Stimulated activated CD4-positive, alpha-beta T cell treated with anti-CD3 and anti-CD28 coated beads, TNF-alpha, amount 100 ng/mL, for 1 hour (primary cell): ENCODE measurements around the gene MIA2.
A peak's percentile ranks its signal among the peaks of the same experiment; 100 is the strongest.
"Not testable (repeated sequence)": the region's sequence is repeated elsewhere in the genome, so short reads cannot be mapped to it uniquely, and the experiment has no call there.

ENCODE experiments used
- DNase-seq, 3 donors: peaks; one replicate each; pipeline ENCODE4 v3.0.0-alpha.2; 2020; ENCODE audit warnings: low read depth in 3 of 3, low spot score in 1 of 3

The MIA2 gene, protein sequence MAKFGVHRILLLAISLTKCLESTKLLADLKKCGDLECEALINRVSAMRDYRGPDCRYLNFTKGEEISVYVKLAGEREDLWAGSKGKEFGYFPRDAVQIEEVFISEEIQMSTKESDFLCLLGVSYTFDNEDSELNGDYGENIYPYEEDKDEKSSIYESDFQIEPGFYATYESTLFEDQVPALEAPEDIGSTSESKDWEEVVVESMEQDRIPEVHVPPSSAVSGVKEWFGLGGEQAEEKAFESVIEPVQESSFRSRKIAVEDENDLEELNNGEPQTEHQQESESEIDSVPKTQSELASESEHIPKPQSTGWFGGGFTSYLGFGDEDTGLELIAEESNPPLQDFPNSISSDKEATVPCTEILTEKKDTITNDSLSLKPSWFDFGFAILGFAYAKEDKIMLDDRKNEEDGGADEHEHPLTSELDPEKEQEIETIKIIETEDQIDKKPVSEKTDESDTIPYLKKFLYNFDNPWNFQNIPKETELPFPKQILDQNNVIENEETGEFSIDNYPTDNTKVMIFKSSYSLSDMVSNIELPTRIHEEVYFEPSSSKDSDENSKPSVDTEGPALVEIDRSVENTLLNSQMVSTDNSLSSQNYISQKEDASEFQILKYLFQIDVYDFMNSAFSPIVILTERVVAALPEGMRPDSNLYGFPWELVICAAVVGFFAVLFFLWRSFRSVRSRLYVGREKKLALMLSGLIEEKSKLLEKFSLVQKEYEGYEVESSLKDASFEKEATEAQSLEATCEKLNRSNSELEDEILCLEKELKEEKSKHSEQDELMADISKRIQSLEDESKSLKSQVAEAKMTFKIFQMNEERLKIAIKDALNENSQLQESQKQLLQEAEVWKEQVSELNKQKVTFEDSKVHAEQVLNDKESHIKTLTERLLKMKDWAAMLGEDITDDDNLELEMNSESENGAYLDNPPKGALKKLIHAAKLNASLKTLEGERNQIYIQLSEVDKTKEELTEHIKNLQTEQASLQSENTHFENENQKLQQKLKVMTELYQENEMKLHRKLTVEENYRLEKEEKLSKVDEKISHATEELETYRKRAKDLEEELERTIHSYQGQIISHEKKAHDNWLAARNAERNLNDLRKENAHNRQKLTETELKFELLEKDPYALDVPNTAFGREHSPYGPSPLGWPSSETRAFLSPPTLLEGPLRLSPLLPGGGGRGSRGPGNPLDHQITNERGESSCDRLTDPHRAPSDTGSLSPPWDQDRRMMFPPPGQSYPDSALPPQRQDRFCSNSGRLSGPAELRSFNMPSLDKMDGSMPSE (N-terminal part only)

GRCh38 chr14:39233680-39234326 is at the start of gene MIA2:
TSS of gene MIA2 (plus strand) at chr14:39233915. CDS start at chr14:39234115, 200 bp downstream.
- DNase-seq: no peak

GRCh38 chr14:39184628-39185255 is 49.0 kb upstream of the MIA2 start:
- DNase-seq: no peak

- no peak for DNase-seq
These were observed 48.3 kb upstream of the MIA2 start for GRCh38 chr14:39185256-39186049.

DNA sequence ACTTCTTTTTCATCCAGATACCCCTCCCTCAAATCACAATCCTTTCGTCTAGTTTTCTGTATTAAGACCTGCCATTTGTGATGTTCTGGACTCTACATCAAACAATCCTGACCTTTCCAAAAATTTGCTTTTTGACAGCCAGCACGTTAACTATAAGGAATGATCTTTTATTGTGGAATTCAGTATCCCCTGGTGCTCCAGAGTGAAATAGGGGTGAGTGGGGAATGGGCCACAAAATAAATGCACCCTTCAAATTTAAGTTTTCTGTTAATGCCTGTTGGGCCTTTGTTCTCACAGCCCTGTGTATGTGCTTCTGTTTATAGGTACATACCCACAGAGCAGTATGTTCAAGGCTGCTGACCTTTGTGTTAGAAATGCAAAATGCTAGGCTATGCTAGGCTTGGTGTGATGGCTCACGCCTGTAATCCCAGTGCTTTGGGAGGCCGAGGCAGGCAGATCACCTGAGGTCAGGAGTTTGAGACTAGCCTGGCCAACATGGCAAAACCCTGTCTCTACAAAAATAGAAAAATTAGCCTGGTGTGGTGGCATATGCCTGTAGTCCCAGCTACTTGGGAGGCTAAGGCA is 46.7 kb upstream of the MIA2 start:
- no peak for DNase-seq

DNA sequence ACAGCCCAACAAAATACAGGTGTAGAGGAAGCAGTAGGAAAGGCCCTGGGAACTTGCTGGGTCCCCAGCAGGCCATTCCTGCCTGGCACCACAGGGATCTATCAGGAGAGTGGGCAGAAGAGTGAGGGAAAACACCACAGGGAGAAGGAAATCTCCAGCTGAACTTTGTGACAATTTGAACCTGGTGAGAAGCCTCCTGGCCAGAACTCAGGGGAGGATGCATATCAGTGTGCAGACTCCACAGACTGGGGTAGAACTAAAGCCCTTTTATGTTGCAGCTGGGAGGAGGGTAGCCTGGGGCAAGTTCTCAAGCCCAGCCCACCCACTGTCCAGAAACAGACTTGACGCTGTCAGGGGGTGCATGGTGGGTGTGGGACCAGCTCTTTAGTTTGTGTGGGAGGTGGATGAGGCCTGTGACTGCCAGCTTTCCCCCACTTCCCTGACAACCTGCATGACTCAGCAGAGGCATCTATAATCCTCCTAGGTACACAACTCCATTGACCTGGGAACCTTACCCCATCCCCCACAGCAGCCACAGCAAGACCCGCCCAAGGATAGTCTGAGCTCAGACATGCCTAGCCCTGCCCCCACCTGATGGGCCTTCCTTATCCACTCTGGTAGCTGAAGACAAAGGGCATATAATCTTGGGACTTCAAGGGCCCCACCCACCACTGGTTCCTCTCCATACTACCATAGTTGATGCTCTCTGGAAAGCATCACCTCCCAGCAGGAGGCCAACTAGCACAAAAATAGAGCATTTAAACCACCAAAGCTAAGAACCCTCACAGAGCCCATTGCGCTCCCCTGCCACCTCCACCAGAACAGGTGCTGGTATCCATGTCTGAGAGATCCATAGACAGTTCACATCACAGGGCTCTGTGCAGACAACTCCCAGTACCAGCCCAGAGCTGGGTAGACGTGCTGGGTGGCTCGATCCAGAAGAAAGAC is 29.8 kb upstream of the MIA2 start:
- DNase-seq: no peak

DNA sequence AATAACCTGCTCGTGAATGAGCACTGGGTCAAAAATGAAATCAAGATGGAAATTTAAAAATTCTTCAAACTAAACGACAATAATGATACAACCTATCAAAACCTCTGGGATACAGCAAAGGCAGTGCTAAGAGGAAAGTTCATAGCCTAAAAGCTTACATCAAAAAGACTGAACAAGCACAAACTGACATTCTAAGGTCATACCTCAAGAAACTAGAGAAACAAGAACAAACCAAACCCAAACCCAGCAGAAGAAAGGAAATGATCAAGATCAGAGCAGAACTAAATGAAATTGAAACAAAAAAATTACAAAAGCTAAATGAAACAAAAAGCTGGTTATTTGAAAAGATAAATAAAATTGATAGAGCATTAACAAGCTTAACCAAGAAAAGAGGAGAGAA is 26.3 kb upstream of the MIA2 start:
- not testable (repeated sequence) for DNase-seq

DNA sequence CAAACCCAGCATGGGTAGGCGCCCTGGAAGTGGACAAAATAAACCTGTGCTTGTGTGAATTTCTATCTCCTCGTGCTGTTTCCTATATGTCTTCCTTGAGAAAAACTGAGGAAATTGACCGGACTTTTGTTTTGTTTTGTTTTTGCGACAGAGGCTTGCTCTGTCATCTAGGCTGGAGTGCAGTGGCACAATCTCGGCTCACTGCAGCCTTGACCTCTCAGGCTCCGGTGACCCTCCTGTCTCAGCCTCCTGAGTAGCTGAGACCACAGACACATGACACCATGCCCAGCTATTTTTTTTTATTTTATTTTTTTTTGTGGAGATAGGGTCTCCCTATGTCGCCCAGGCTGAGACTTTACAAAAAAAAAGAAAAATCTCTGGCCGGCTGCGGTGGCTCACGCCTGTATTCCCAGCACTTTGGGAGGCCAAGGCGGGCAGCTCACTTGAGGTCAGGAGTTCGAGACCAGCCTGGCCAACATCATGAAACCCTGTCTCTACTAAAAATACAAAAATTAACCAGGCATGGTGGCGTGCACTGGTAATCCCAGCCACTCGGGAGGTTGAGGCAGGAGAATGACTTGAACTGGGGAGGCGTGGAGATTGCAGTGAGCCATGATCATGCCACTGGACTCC is 22.5 kb upstream of the MIA2 start:
- no peak for DNase-seq

DNA sequence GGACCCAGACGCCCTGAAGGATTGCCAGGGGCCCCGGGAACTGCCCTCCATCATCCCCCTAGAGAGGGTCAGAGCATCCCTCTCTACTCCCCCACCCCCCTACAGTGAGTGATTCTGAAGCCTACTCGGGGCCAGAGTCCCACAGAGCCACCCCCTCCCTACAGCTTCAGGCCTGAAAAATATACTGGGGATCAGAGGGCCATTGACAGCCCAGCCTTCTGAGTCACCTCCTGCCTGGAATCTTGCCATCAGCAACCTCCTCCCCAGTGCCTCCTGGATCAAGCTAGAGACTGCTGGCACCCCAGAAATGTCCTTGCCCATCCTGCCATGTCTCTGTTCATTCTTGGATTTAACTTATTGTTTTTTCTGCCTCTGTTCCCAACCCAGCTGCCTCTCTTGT is 21.7 kb upstream of the MIA2 start:
- no peak for DNase-seq

DNA sequence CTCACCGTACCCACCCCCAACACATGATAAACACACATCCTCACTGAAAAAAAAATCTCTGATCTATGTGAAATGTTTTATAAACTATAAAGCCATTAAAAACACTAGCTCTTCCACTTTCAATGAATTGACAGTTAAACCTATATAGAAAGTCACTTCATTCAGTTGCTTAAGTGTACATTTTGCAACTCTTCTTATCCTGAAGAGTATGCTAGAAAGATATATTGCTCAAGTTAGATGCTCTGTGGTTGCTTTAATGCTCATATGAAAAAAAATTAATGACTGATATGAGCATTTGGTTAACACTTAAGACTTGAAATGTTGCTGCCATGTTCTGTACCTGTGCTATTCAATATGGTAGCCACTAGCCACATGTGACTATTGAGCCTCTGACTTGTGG is 21.0 kb upstream of the MIA2 start:
- no peak for DNase-seq

DNA sequence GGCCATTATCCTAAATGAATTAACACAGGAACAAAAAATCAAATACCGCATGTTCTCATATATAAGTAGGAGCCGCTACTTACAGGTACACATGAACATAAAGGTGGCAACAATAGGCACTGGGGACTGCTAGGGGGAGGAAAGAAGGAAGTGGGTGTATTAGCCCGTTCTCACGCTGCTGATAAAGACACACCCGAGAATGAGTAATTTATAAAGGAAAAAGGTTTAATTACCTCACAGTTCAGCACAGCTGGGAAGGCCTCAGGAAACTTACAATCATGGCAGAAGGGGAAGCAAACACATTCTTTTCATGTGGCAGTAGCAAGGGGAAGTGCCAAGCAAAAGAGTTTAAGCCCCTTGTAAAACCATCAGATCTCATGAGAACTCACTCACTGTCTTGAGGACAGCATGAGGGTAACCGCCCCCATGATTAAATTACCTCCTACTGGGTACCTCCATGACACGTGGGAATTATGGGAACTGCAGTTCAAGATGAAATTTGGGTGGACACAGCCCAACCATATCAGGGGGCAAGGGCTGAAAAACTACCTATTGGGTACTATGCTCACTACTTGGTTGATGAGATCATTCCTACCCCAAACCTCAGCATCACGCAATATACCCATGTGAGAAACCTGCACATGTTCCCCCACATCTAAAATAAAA is 16.4 kb upstream of the MIA2 start:
- DNase-seq: no peak

DNA sequence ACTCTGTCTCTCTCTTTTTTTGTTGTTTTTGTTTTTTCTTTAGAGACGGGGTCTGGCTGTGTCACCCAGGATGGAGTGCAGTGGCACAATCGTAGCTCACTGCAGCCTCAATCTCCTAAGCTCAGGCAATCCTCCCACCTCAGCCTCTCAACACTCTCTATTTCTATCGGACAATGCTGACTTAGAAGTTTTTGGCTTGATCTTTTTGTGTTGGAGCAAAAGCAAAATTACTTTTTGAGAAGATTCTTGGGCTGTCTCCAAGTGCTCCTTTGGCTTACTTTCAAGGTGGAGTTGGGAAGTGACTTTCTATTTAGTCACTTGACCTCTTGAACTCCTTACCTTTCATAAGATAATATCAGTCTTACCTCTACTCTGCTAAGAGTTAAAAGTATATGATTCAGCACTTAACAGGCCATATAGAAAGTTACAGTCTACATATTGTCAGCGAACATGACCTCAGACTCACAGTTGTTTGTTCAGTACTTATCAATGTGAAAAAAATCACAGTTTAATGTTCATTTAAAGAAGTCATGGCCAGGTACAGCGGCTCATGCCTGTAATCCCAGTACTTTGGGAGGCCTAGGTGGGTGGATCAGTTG is 15.4 kb upstream of the MIA2 start:
- DNase-seq: no peak

DNA sequence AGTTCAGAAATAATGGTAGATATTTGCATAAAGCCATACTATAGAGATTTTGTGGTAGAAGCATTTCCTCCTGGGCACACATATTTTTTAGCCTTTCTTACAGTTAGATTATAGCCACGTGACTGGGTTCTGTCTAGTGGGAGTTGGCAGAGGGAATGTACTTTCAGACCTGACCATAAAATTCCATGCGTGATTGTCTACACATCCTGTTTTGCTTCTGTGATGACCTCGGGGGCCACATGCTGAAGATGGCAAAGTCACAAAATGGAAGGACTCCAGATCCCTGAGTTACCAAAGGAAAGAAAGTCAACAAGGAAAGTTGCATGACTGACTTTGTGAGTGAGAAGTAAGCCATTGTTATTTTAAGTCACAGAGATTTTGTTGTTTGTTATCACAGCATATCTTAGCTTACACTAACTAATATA is 14.6 kb upstream of the MIA2 start:
- DNase-seq: no peak

- not testable (repeated sequence) for DNase-seq
These were observed 13.2 kb upstream of the MIA2 start for GRCh38 chr14:39220473-39220872.

DNA sequence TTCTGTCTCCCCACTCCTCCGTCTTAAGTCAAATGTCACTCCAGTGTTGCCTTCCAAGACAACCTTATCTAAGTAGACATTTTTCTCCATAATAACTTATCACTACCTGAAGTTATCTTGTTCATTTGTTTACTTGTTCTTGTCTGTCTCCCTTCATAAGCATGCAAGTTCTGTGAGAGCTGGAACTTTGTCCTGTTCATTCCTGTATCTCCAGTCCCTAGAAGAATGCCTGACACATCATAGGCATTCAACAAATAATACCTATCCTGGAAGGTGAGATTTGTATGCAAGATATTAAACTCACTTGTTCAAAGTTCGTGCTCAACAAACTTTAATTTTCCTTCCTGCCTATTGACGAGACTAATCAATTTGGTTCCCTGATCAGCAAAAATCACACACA is 5.7 kb upstream of the MIA2 start:
- no peak for DNase-seq

DNA sequence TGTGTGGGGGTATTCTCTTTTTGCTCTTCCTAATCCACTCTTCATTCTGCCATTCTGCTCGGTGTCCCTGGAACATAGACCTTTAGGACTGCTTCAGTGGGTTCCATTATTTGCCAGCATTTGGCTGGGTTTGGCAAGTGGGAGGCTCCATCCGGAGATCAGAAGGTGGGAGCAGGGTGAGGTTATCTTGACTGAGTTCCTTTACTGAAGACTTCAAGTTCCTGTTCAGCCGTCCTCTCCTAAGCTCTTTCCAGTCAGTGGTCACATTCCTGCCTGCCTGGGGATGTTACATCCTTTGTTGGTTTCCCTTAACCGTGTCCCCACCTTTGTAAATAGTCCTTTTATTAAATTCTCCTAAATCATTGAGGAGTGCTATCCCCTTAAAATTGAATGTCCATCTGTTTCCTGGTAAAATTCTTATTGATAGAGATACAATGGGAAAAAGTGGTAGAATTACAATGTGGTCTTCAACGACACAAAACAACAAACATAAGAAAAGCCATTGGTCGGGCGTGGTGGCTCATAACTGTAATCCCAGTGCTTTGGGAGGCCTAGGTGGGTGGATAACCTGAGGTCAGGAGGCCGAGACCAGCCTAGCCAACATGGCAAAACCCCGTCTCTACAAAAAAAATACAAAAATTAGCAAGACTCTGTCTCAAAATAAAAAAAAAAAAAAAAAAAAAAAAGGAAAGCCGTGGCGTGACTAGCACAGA is 5.0 kb upstream of the MIA2 start:
- peak in 1 of 3 donors; percentile 4 for DNase-seq

DNA sequence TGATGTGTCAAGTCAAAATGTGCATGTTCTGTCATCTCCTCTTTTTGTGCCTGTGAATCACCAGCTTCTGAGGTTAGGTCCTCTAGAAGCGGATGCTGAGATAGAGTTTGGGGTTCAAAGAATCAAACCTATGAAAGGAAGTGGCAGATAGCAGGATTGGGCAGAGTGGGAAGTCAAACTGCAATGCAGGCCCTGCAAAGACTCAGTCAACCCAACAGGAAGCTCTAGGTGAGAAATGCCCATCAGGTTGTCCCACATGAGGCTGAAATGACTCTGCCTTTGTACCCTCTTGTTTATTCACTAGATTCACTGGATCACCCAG is 4.5 kb upstream of the MIA2 start:
- peak in 2 of 3 donors; percentile 8 to 9 for DNase-seq
